ENCODE measurements around the gene ARHGAP24.
"Not testable (repeated sequence)": the region's sequence is repeated elsewhere in the genome, so short reads cannot be mapped to it uniquely, and the experiment has no call there.

ARHGAP24 gene

GRCh38 chr4:85818700-85819099 lies 343.8 kb downstream of the ARHGAP24 start:
- no peak for DNase-seq (ENCODE audit: low read depth)

GRCh38 chr4:85820101-85820500 lies 345.2 kb downstream of the ARHGAP24 start:
- not testable (repeated sequence) for DNase-seq (ENCODE audit: low read depth)

DNA sequence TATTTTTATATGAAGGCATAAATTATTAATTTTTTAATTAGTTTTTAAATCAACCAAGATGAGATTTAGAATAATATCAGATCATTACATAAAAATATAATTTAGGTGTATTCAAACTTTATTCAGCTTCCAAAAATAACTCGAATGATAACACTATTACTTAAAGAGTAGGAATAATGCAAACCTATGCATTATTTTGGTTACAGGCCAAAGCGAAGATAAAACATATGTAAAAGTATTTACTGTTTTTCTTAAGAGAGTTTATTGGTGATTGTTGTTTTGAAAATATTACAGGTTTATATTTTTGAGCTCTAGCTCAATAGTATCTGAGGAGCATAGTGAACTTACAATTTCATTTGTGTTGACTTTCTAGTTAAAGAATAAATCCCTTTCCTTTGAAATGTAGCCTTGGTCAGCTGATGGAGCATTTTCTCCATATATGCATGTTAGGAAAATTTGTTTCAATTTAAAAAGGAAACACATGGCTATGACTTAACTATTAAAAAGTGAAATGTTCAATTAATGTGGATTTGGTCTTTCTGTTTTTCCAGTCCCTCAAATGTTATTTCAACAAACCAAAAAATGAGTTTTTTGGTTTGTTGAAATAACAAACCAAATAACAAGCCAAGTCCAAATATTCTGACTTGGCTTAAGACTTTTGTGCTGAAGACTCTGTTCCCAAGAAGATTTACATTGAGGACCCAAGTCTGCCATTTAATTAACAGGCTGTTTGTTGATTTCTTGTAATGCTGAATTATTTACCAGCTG lies 346.9 kb downstream of the ARHGAP24 start:
- DNase-seq (ENCODE audit: low read depth), result no peak

GRCh38 chr4:85823295-85823694 lies 348.3 kb downstream of the ARHGAP24 start:
- DNase-seq (ENCODE audit: low read depth), result no peak

- DNase-seq (ENCODE audit: low read depth), result no peak
Observed at GRCh38 chr4:85824166-85824945, 349.4 kb downstream of the ARHGAP24 start.

DNA sequence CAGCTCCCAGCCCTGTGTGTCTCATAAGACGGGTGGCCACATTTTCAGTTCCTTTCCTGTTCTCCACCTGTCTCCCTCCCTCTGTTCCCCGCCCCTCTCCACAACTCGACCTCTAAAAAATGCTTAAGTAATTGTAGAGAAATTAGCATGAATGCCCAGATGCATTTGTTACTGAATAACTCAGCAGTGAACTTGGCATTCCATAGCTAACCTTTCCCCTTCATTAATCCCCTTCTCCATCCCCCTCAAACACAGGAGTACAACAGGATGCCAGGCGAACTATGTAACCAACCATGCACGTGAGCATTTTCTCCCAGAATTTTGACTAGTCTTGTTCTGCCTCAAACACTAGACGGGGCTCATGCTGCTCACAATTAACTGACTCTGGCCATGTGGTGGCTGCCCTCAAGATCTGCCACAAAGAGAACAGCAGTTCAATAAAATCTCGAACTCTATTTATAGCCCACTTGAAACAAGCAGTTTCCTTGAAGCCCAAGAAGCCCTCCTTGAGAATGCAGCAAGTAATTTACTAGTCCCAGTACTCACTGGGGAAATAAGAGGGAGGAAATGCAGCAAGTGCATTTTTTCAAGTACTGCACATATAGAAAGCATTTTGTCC lies 351.2 kb downstream of the ARHGAP24 start:
- DNase-seq (ENCODE audit: low read depth), result no peak

GRCh38 chr4:85828027-85828890 lies 353.3 kb downstream of the ARHGAP24 start:
- DNase-seq (ENCODE audit: low read depth), result no peak

DNA sequence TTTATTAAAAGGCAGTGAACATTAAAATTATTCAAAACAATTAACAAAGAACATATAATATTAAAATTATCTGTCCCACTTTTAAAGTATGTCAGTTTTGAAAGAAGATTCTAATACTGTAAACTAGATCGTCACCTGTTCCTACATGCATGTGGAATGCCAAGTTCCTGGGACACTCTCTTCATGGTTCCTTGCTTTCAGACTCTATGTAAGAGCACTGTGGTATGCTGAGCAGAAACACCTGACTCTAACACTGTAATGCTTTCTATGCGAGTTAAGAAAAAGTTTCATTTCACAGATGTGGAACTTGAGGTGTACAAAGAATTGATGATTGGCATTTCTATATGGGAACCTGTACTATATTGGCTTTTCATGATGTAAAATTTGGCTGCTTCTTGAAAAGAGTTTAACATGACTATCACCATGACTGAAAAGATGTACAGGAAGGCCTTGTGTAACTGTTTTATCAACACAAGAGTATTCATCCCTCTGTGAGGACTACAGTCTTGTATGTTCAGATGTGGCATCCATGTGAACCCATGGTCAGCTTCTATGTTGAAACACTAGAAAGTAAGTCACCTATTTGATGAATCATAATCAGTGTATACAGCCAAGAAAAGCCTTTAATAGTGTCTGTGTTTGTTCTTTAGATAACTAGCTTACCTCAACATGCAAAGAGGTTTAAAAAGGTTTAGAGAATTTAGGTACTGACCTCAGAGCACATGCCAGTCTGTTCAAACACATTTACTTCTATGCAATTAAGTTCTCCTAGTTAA lies 354.5 kb downstream of the ARHGAP24 start:
- no peak for DNase-seq (ENCODE audit: low read depth)

DNA sequence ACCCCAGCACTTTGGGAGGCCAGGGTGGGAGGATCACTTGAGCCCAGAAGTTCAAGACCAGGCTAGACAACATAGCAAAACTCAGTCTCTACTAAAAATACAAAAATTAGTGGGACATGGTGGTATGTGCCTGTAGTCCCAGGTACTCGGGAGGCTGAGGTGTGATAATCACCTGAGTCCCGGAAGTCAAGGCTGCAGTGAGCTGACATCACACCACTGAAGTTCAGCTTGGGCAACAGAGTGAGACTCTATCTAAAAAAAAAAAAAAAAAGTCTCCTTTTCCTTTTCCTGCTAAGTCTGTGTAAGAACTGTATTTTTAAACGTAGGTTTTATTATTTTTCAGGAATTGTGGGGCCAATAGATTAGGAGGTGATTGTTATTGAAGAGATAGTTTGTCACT lies 356.7 kb downstream of the ARHGAP24 start:
- no peak for DNase-seq (ENCODE audit: low read depth)

GRCh38 chr4:85833302-85833701 lies 358.4 kb downstream of the ARHGAP24 start:
- no peak for DNase-seq (ENCODE audit: low read depth)

GRCh38 chr4:85834934-85835333 lies 360.0 kb downstream of the ARHGAP24 start:
- DNase-seq (ENCODE audit: low read depth), result no peak

GRCh38 chr4:85836588-85837438 lies 361.9 kb downstream of the ARHGAP24 start:
- no peak for DNase-seq (ENCODE audit: low read depth)

GRCh38 chr4:85837439-85837733 lies 362.4 kb downstream of the ARHGAP24 start:
- DNase-seq (ENCODE audit: low read depth), result no peak

GRCh38 chr4:85839981-85840451 lies 365.1 kb downstream of the ARHGAP24 start:
- DNase-seq (ENCODE audit: low read depth), result not testable (repeated sequence)

DNA sequence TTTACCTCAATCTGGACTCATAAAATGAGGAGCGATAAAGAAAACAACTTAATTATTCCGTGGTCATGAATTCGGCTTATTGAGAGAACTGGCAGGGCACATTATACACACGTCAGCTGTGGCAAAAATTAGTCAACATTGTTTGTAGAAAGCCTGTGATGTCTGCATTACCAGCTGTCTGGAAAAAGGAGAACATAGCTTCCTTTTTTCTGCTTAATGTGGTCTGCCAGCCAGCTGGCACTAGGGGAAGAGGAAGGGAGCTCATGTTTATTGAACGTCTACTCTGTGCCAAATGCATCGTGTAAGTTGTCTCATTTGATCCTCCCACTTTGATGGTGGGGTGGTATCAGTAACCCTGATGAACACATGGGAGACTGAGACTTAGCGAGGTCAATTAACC lies 367.6 kb downstream of the ARHGAP24 start:
- no peak for DNase-seq (ENCODE audit: low read depth)

DNA sequence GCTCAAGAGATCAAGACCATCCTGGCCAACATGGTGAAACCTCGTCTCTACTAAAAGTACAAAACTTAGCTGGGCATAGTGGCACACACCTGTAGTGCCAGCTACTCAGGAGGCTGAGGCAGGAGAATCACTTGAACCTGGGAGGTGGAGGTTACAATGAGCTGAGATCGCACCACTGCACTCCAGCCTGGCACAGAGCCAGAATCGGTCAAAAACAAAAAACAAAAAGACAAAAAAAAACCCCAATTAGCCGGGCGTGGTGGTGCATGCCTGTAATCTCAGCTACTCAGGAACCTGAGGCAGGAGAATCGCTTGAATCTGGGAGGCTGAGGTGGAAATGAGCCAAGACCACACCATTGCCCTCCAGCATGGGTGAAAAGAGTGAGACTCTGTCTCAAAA lies 378.8 kb downstream of the ARHGAP24 start:
- DNase-seq (ENCODE audit: low read depth), result not testable (repeated sequence)

DNA sequence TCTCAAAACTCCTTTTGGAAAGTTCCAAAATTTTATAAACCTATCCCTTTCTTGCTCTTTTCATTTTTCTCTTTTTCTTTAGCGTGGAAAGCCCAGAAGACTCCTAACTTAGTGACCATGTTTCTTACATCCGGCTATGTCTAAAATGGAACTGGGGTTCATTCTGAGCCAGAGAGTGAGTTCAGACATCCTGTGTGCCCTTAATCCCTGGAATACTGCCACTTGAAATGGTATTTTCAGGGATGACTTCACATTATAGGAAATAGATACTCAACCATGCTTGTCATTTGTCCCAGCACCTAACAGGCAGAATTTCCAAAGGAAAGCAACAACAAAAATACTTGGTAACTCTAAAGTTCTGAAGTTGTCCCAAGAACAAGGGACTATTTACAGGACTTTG lies 379.6 kb downstream of the ARHGAP24 start:
- DNase-seq (ENCODE audit: low read depth), result no peak

DNA sequence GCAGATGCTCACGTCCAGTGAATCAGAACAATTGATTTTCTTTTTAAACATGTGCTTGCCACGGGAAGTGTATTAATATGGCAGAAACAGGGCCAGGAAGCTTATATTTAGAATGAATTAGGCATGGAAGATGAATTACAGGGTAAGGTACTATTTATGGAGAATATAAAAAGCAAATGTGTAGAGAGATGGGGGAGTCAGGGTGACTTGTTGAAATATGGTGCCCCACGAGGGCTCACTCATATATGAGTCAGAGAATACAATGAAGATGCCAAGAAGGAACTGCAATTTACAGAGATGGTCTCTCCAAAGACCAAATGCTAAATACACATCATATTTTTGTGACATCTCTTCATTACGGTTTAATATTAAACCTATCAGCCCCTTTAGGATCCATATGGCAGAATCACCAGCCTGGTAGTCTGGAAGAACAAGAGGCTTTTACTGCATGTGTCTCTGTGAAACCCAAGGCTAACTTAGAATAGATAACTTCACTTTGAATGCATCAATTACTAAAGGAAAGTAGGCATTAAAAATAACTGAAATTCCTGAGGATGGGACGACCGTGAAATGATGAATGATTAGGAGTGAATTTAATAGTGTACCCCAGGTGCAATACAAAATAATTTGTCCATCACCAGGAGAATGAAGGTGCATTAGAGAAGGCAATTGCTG lies 385.3 kb downstream of the ARHGAP24 start:
- no peak for DNase-seq (ENCODE audit: low read depth)

GRCh38 chr4:85861064-85861765 lies 386.3 kb downstream of the ARHGAP24 start:
- no peak for DNase-seq (ENCODE audit: low read depth)

Data from activated gamma-delta T cell treated with anti-CD3 and anti-CD28 coated beads, Interleukin-2, amount 50 U/mL, for 16 hours (primary cell).